NCI-H2196 treated with DMSO at 0.1 percent for 48 hours (cell line): ENCODE data around the gene SIM2.

Experiments used
- DNase-seq: peaks from one replicate; lab custom pipeline; 2025; ENCODE audit not compliant: unreplicated experiment; lab: John Stamatoyannopoulos, UW

SIM2 gene

GRCh38 chr21:36709868-36710728 is 11.2 kb downstream of the SIM2 start:
- DNase-seq = no peak

GRCh38 chr21:36710729-36711048 is 11.8 kb downstream of the SIM2 start:
- no peak for DNase-seq

GRCh38 chr21:36713746-36714145 is 14.8 kb downstream of the SIM2 start:
- DNase-seq = no peak

DNA sequence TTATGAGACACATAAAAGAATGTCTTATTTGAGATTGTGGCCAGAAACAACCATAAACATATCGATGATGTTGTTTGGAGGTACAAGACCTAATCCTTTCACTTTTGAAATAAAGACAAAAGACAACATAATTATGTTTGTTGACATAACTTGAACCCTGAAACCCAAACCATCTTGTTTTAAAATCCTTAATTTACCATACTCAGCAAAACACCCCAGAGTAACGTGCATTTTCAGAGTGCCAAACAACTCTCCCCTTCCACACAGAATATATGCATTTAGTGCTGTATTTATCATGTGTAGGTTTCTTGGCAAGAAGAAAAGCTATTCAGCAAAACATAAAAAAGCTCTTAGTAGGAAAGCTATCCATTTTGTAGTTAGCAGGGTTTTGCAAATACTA is 17.5 kb downstream of the SIM2 start:
- no peak for DNase-seq

- DNase-seq = no peak
These were observed 17.9 kb downstream of the SIM2 start for GRCh38 chr21:36716836-36717235.

GRCh38 chr21:36717976-36718375 is 19.1 kb downstream of the SIM2 start:
- DNase-seq = no peak

- no peak for DNase-seq
These were observed 20.1 kb downstream of the SIM2 start for GRCh38 chr21:36718951-36719501.

DNA sequence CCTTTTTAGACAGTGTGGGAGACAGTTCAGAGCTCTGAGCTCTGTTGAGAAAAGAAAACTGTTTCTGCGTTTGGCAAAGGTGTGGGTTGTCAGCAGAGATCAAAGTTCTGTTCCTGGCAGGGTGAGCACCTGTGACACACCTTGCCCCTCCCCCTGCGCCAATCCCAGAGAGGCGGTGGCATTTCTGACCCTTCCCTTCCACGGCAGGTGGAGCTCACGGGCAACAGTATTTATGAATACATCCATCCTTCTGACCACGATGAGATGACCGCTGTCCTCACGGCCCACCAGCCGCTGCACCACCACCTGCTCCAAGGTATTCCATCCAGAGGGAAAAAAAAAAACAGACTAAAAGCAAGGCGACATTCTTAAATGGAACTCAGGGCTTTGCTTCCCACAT is 20.7 kb downstream of the SIM2 start:
- DNase-seq = no peak

- DNase-seq = no peak
These were observed 22.9 kb downstream of the SIM2 start for GRCh38 chr21:36721817-36722216.

DNA sequence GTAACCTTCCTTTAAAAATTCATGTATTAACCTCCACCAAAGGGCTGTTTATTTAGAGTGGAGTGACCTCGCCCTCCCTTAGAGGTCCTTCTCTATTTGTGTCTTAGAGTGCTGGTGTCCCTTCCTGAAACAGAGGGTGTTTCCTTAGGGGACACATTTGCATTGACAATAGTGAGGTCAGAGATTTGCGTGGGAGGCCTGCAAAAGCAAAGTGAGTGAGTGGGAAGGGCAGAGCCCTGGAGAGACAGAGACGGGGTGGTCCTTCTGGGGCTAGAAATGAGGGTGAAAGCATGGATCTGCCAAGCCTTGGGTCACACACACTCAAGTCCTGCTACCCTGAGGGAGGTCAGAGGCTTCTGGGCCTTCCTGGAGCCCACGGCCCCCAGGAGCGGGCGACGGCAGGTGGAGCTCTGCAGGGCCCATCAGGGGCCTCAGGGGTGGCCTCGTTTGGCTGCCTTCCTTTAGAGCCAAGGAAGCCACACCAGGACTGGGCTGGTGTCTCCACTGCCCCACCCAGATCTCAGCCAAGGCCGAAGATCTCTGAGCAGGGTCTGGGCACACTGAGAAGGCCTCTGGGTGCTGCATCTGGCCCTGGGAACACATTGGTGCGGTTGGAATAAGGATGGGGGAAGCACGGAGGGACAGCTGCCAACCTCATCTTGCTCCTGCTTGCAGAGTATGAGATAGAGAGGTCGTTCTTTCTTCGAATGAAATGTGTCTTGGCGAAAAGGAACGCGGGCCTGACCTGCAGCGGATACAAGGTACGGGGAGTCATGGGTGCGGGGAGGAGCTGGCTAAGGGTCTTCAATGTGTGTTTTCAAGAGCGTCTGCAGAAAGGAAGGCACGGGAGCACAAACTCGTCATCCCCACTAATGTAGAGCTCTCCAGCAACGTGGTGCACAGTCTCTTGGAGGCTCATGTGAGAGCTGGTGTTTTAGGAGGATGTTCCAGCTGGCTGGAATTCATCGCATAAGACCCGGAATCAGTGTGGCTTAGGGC is 23.8 kb downstream of the SIM2 start:
- DNase-seq = no peak

DNA sequence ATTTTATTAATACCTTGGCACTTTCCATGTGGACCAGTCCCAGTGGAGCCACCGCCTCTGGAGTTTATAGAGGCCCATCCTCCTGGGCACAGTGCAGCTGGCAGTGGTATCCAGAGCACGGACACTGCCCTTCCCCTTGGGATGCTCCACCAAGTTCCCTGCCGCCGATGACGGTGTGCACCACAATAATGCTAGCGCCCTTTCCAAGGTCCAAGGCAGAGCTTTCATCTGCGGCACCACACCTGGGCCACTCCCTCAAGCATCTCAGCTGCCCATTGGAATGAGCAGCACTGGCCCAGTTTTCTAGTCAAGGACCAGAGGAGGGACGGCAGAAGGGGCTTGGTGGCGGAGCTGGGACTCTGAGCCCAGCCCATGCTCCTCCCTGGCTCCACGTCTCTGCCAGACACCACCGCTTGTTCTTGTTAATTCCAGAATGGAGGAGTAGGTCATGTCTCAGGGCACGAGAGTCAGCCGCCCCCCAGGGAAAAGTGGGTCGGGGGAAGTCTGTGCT is 24.5 kb downstream of the SIM2 start:
- DNase-seq = no peak

GRCh38 chr21:36724660-36725059 is 25.7 kb downstream of the SIM2 start:
- DNase-seq = no peak

GRCh38 chr21:36725793-36726386 is 27.0 kb downstream of the SIM2 start:
- no peak for DNase-seq

- DNase-seq = no peak
These were observed 29.0 kb downstream of the SIM2 start for GRCh38 chr21:36727866-36728265.

GRCh38 chr21:36728371-36729111 is 29.6 kb downstream of the SIM2 start:
- DNase-seq = no peak

GRCh38 chr21:36729310-36729970 is 30.5 kb downstream of the SIM2 start:
- no peak for DNase-seq

GRCh38 chr21:36730291-36731281 is 31.7 kb downstream of the SIM2 start:
- DNase-seq = no peak

DNA sequence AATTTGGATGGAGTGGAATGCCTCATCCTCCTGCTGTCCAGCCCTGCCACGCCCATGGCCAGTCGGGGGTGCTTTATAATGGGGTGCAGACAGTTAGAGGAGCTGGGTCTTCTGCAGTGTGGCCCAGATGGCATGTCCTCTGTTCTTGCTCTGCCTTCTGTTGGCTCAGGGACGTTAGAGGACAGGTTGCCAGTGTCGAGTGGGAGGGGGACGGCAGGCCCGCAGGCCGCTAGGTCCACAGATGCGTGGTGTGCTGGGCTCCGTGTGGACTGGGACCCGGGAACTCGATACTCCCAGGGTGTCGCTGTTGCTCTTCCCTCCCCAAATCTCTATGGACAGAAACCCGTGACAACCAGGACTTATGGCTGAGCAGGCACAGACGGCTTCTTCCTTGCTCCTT is 33.3 kb downstream of the SIM2 start:
- no peak for DNase-seq

- no peak for DNase-seq
These were observed 33.8 kb downstream of the SIM2 start for GRCh38 chr21:36732761-36733160.
